Activated CD4-positive, alpha-beta T cell treated with anti-CD3 and anti-CD28 coated beads, Interleukin-2, amount 50 U/mL, for 16 hours (primary cell): Measurements from ENCODE around the gene UNC13A.

ENCODE experiments used
- DNase-seq: peaks from one replicate; pipeline ENCODE4 v3.0.0-alpha.2; 2020

The UNC13A gene

GRCh38 chr19:17703824-17704463 is 15.8 kb upstream of the UNC13A start:
- DNase-seq, result peak; percentile 60

- no peak for DNase-seq
Measured at GRCh38 chr19:17695198-17695597, 7.0 kb upstream of the UNC13A start.

GRCh38 chr19:17692566-17692965 is 4.4 kb upstream of the UNC13A start:
- no peak for DNase-seq

GRCh38 chr19:17688853-17689595 is 870 bp upstream of the UNC13A start:
- DNase-seq, result no peak

- no peak for DNase-seq
Measured at GRCh38 chr19:17687141-17687856, 855 bp downstream of the UNC13A start.

GRCh38 chr19:17686592-17687024 is 1.5 kb downstream of the UNC13A start:
- no peak for DNase-seq

GRCh38 chr19:17686023-17686521 is 2.1 kb downstream of the UNC13A start:
- DNase-seq, result no peak

GRCh38 chr19:17685451-17686022 is 2.6 kb downstream of the UNC13A start:
- DNase-seq, result no peak

GRCh38 chr19:17684256-17684655 is 3.9 kb downstream of the UNC13A start:
- no peak for DNase-seq

- no peak for DNase-seq
Measured at GRCh38 chr19:17683078-17683477, 5.1 kb downstream of the UNC13A start.

- no peak for DNase-seq
Measured at GRCh38 chr19:17682273-17682672, 5.9 kb downstream of the UNC13A start.

- peak; percentile 18 for DNase-seq
Measured at GRCh38 chr19:17681505-17682125, 6.5 kb downstream of the UNC13A start.

- peak; percentile 39 for DNase-seq
Measured at GRCh38 chr19:17680230-17680722, 7.9 kb downstream of the UNC13A start.

- no peak for DNase-seq
Measured at GRCh38 chr19:17679526-17680229, 8.5 kb downstream of the UNC13A start.

- DNase-seq, result no peak
Measured at GRCh38 chr19:17678836-17679235, 9.3 kb downstream of the UNC13A start.

GRCh38 chr19:17677002-17677401 is 11.2 kb downstream of the UNC13A start:
- no peak for DNase-seq

- no peak for DNase-seq
Measured at GRCh38 chr19:17676295-17676694, 11.9 kb downstream of the UNC13A start.

GRCh38 chr19:17673937-17674799 is 14.0 kb downstream of the UNC13A start:
- no peak for DNase-seq

GRCh38 chr19:17671906-17672305 is 16.2 kb downstream of the UNC13A start:
- peak; percentile 41 for DNase-seq

- no peak for DNase-seq
Measured at GRCh38 chr19:17669419-17669818, 18.7 kb downstream of the UNC13A start.

- no peak for DNase-seq
Measured at GRCh38 chr19:17665058-17665457, 23.1 kb downstream of the UNC13A start.
